Activated CD4-positive, alpha-beta T cell treated with anti-CD3 and anti-CD28 coated beads, Interleukin-2, amount 50 U/mL, for 48 hours (primary cell): ENCODE results near the gene OSBPL3.
"Not testable (repeated sequence)": the region's sequence is repeated elsewhere in the genome, so short reads cannot be mapped to it uniquely, and the experiment has no call there.

Experiments used
- DNase-seq, 2 experiments: peaks; one replicate each; pipeline ENCODE4 v3.0.0-alpha.2; 2020

Gene OSBPL3

GRCh38 chr7:24917510-24918239 is 62.3 kb downstream of the OSBPL3 start:
- DNase-seq = no peak

- no peak for DNase-seq
These were observed 63.4 kb downstream of the OSBPL3 start for GRCh38 chr7:24916463-24917040.

GRCh38 chr7:24914465-24914859 is 65.5 kb downstream of the OSBPL3 start:
- DNase-seq = no peak

GRCh38 chr7:24913801-24914464 is 66.0 kb downstream of the OSBPL3 start:
- no peak for DNase-seq

- DNase-seq = no peak
These were observed 67.0 kb downstream of the OSBPL3 start for GRCh38 chr7:24912874-24913514.

- DNase-seq = no peak
These were observed 67.6 kb downstream of the OSBPL3 start for GRCh38 chr7:24912424-24912823.

GRCh38 chr7:24911213-24911603 is 68.8 kb downstream of the OSBPL3 start:
- no peak for DNase-seq

- no peak for DNase-seq
These were observed 69.3 kb downstream of the OSBPL3 start for GRCh38 chr7:24910551-24911212.

- DNase-seq = no peak
These were observed 71.3 kb downstream of the OSBPL3 start for GRCh38 chr7:24908727-24909126.

GRCh38 chr7:24908166-24908565 is 71.8 kb downstream of the OSBPL3 start:
- DNase-seq = no peak

- peak in 1 of 2 experiments; percentile 45 for DNase-seq
These were observed 72.6 kb downstream of the OSBPL3 start for GRCh38 chr7:24907311-24907886.

GRCh38 chr7:24905996-24906770 is 73.8 kb downstream of the OSBPL3 start:
- DNase-seq = peak in 1 of 2 experiments; percentile 53

GRCh38 chr7:24903992-24904391 is 76.0 kb downstream of the OSBPL3 start:
- DNase-seq = not testable (repeated sequence)

- DNase-seq = no peak
These were observed 76.4 kb downstream of the OSBPL3 start for GRCh38 chr7:24903559-24903958.

- no peak for DNase-seq
These were observed 77.0 kb downstream of the OSBPL3 start for GRCh38 chr7:24902931-24903330.

- no peak for DNase-seq
These were observed 77.7 kb downstream of the OSBPL3 start for GRCh38 chr7:24902276-24902675.

- no peak for DNase-seq
These were observed 80.1 kb downstream of the OSBPL3 start for GRCh38 chr7:24899905-24900304.

GRCh38 chr7:24899161-24899560 is 80.8 kb downstream of the OSBPL3 start:
- DNase-seq = no peak

GRCh38 chr7:24898691-24899090 is 81.3 kb downstream of the OSBPL3 start:
- no peak for DNase-seq

GRCh38 chr7:24896031-24896501 is 83.9 kb downstream of the OSBPL3 start:
- DNase-seq = no peak

- DNase-seq = no peak
These were observed 85.4 kb downstream of the OSBPL3 start for GRCh38 chr7:24894429-24895221.
